Muscle layer of duodenum (tissue), 2 donors: ENCODE measurements around the gene ZNF425.

Source experiments
- H3K27ac ChIP-seq: one replicate; pipeline ENCODE4 v1.7.0; 2013; ENCODE audit warnings: mild to moderate bottlenecking, low read length
- H3K27me3 ChIP-seq: one replicate; pipeline ENCODE4 v1.7.0; 2013; ENCODE audit warnings: low read depth, mild to moderate bottlenecking, control low read depth, low read length
- H3K36me3 ChIP-seq, 2 donors: one replicate each; pipeline ENCODE4 v1.7.0; 2013; ENCODE audit warnings: low read length in 2 of 2, control low read depth in 1 of 2, mild to moderate bottlenecking in 1 of 2; ENCODE audit not compliant: insufficient read depth in 2 of 2, control insufficient read depth in 1 of 2
- H3K4me1 ChIP-seq, 2 donors: one replicate each; pipeline ENCODE4 v1.7.0; 2013; ENCODE audit warnings: low read length in 2 of 2, mild to moderate bottlenecking in 2 of 2, control low read depth in 1 of 2, moderate library complexity in 1 of 2; ENCODE audit not compliant: insufficient read depth in 2 of 2, control insufficient read depth in 1 of 2
- H3K4me3 ChIP-seq, 2 donors: one replicate each; pipeline ENCODE4 v1.7.0; 2013; ENCODE audit warnings: low read length in 2 of 2, low read depth in 1 of 2, mild to moderate bottlenecking in 1 of 2
- H3K9me3 ChIP-seq, 2 donors: one replicate each; pipeline ENCODE4 v1.7.0; 2013; ENCODE audit warnings: low read length in 2 of 2, control low read depth in 1 of 2, mild to moderate bottlenecking in 1 of 2; ENCODE audit not compliant: control insufficient read depth in 1 of 2
- donor health status: healthy.

Gene ZNF425

DNA sequence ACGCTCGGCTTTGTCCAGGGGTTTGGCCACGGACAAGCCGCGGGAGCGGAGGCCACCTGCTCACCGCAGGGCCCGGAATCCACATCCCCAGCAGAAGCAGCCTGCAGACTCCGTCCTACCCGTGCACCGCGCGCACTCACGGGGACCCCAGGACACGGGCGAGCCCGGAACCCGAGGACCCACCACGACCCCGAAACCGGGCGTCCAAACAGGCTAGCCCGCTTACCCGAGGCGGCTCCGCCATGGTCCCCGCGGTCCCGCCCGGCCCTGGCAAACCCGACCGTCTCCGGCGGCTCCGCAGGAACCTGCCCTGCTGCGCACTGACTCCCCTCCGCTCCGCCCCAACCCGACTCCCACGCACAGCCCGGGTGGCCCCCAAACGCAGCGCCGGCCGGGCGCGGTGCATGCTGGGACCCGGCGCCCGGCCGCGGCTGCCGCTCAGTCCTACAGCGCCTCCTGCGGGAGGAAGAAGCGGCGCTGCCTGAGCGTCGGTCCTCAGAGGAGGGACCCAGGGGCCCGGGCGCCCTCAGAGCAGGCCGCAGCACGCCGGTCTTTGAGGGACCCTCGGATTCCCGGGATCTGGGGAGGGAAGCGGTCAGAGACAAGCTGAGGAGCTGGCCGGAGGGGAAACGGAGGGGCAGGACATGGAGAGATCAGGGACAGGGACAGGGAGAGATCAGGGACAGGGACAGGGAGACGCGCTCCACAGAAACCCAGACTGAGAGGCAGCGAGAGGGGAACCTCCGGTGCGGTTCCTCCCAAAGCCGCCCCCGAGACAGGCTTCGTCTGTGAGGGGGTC lies 35.5 kb downstream of the ZNF425 start, which contains the start of gene ZNF786:
Gene ZNF786 (minus strand): TSS at position 322 of the 799 bp plus-strand sequence. CDS start 78 bp downstream, at position 244.
- peaks cover 0 to 4% of the 10 kb centered on the region in 2 donors for H3K4me1 ChIP-seq
- no peaks in the 10 kb centered on the region for H3K27me3 ChIP-seq
- H3K4me3 ChIP-seq: peak within 1 kb of the TSS; percentile 85 to 86
- H3K9me3 ChIP-seq: no peaks in the 10 kb centered on the region
- peak within 1 kb of the TSS; percentile 94 for H3K27ac ChIP-seq
- no peaks in the 10 kb centered on the region for H3K36me3 ChIP-seq

DNA sequence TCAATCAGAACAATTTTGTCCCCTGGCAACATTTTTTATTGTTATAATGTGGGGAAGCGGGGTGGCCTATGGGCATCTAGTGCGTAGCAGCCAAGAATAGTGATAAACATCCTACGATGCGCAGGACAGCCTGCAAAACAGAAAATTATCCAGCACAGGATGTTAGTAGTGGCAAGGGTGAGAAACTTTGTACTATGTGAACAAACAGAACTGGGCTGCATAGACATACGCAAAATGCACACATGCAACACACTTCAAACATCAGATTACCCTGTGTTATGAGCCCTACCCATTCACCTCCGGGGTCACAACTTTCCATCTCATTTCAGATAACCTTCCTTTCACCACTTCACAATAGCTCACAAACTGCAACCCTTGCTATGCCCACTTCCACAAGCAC lies 38.7 kb downstream of the ZNF425 start:
- no peaks in the 10 kb centered on the region for H3K27me3 ChIP-seq
- no peak overlapping the region for H3K27ac ChIP-seq
- peaks cover 0 to 4% of the 10 kb centered on the region in 2 donors for H3K36me3 ChIP-seq
- H3K9me3 ChIP-seq: no peaks in the 10 kb centered on the region
- H3K4me3 ChIP-seq: no peak overlapping the region
- H3K4me1 ChIP-seq: peaks cover 0 to 4% of the 10 kb centered on the region in 2 donors

DNA sequence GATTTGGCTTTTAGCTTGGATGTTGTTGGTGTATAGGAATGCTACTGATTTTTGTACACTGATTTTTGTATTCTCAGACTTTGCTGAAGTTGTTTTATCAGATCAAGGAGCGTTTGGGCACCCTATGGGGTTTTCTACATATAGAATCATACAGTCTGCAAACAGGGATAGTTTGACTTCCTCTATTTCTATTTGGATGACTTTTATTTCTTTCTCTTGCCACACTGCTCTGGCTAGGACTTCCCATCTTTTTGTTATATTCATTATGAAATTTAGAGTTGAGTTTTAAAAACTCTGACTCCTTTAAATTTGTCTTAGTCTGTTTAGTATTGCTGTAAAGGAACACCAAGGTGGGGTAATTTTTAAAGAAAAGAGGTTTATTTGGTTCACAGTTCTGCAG lies 40.3 kb downstream of the ZNF425 start:
- Histone ChIP-seq H3K27ac (no peak overlapping the region), H3K4me3 (no peak overlapping the region), H3K36me3 (peaks cover 0 to 4% of the 10 kb centered on the region in 2 donors), H3K27me3 (no peaks in the 10 kb centered on the region), H3K4me1 (peaks cover 0 to 4% of the 10 kb centered on the region in 2 donors), H3K9me3 (no peaks in the 10 kb centered on the region)

DNA sequence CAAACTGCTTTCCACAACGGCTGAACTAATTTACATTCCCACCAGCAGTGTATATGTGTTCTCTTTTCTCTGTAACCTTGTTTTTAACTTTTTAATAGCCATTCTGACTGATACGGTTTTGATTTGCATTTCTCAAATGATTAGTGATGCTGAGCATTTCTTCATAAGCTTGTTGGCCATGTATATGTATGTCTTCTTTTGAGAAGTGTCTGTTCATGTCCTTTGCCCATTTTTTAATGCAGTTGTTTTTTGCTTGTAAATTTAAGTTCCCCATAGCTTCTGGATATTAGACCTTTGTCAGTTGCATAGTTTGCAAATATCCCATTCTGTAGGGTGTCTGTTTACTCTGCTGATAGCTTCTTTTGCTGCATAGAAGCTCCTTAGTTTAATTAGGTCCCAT lies 41.7 kb downstream of the ZNF425 start:
- no peak overlapping the region for H3K4me3 ChIP-seq
- no peaks in the 10 kb centered on the region for H3K9me3 ChIP-seq
- H3K36me3 ChIP-seq: peaks cover 0 to 4% of the 10 kb centered on the region in 2 donors
- H3K4me1 ChIP-seq: no peaks in the 10 kb centered on the region
- H3K27ac ChIP-seq: no peak overlapping the region
- no peaks in the 10 kb centered on the region for H3K27me3 ChIP-seq

DNA sequence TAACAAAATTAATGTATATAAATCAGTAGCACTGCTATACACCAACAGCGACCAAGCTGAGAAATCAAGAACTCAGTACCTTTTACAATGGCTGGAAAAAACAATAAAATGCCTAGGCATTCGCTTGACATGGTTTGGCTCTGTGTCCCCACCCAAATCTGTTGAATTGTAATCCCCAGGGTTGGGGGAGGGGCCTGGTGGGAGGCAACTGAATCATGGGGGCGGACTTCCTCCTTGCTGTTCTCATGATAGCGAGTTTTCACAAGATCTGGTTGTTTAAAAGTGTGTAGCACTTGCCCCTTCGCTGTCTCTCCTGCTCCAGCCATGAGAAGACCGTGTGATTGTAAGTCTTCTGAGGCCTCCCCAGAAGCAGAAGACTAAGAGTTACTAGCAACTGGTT lies 44.2 kb downstream of the ZNF425 start:
- Histone ChIP-seq H3K4me1 (no peaks in the 10 kb centered on the region), H3K36me3 (peaks cover 1 to 13% of the 10 kb centered on the region in 2 donors), H3K27me3 (no peaks in the 10 kb centered on the region), H3K4me3 (no peak overlapping the region), H3K27ac (no peak overlapping the region), H3K9me3 (no peaks in the 10 kb centered on the region)

DNA sequence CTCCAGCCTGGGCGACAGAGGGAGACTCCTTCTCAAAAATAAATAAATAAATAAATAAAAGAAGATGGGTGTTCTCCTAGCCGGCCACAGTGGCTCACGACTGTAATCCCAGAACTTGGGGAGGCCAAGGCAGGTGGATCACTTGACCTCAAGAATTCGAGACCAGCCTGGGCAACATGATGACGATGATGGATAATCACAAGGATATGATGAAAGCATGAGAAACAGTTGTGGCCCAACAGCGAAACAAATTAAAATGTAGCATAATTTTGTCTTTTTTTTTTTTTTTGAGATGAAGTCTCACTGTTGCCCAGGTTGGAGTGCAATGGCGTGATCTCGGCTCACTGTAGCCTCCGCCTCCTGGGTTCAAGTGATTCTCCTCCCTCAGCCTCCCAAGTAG lies 48.5 kb downstream of the ZNF425 start:
- H3K4me3 ChIP-seq: no peak overlapping the region
- H3K9me3 ChIP-seq: no peaks in the 10 kb centered on the region
- H3K27me3 ChIP-seq: no peaks in the 10 kb centered on the region
- H3K4me1 ChIP-seq: no peaks in the 10 kb centered on the region
- no peak overlapping the region for H3K27ac ChIP-seq
- H3K36me3 ChIP-seq: peaks cover 3 to 17% of the 10 kb centered on the region in 2 donors

DNA sequence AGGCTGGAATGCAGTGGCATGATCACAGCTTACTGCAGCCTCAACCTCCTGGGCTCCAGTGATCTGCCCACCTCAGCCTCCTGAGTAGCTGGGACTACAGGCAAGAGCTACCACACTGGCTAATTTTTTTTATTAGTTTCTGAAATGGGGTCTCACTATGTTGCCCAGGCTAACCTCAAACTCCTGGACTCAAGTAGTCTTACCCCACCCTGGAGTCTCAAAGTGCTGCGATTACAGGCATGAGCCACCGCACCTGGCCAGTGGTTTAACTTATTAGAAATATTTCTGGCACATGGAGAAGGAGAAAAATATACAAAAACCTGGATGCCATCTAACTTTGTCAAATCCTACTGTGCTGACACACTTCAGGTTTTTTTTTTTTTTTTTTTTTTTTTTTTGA lies 50.8 kb downstream of the ZNF425 start:
- no peak overlapping the region for H3K4me3 ChIP-seq
- no peak overlapping the region for H3K27ac ChIP-seq
- peaks cover 11 to 39% of the 10 kb centered on the region in 2 donors for H3K36me3 ChIP-seq
- no peaks in the 10 kb centered on the region for H3K9me3 ChIP-seq
- H3K27me3 ChIP-seq: no peaks in the 10 kb centered on the region
- H3K4me1 ChIP-seq: no peaks in the 10 kb centered on the region

DNA sequence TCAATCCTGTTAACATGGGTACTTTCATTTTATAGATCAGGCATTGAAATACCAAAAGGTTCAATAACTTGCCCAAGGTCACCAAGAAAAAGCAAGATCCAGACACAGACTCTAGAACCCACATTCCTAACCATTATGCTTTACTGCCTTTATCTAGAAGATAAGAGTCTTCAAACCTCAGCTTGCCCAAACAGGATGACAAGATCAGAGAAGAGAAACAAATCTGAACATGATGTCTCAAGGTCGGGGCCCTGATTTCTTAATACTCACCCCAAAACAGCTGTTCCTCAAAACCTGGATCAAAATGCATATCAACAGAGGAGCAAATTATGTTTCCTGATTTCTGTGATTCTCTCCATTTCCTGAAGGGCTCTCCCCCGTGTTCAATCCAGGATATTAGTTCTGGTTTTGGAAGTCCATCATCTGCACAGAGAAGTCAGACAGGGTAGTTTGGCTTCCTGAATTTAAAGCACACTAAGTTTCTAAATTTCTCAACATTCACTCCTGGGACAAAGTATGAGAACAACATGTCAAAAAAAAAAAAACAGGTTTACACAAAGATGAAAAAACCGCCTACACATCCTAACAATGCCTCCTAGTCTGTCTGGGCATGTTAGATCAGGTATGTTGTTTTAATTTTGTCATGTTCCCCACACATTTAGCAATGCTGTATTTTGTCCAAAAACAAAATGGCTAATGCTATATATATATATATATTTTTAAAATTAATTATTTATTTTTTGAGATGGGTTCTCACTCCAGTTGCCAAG lies 51.8 kb downstream of the ZNF425 start:
- Histone ChIP-seq H3K27me3 (no peaks in the 10 kb centered on the region), H3K36me3 (peaks cover 15 to 43% of the 10 kb centered on the region in 2 donors), H3K4me3 (no peak overlapping the region), H3K4me1 (no peaks in the 10 kb centered on the region), H3K27ac (no peak overlapping the region), H3K9me3 (no peaks in the 10 kb centered on the region)

DNA sequence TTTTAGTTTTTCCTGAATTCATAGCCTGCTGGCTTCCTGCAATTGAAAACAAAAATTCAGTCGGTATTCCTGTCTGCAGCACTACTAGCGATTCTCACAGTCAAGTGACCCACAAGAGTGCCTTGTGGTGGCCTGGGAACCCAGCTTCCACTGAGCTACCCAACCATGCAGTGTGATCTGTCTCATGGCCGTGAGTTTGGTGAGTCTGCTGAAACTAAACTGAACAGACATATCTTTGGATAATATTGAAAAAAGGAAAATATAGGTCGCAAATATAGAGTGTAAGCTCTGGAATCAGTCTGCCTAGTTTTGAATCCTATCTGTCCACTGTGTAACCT lies 53.7 kb downstream of the ZNF425 start:
- Histone ChIP-seq H3K4me3 (no peak overlapping the region), H3K27ac (no peak overlapping the region), H3K36me3 (peaks cover 15 to 42% of the 10 kb centered on the region in 2 donors), H3K9me3 (no peaks in the 10 kb centered on the region), H3K27me3 (no peaks in the 10 kb centered on the region), H3K4me1 (no peaks in the 10 kb centered on the region)

DNA sequence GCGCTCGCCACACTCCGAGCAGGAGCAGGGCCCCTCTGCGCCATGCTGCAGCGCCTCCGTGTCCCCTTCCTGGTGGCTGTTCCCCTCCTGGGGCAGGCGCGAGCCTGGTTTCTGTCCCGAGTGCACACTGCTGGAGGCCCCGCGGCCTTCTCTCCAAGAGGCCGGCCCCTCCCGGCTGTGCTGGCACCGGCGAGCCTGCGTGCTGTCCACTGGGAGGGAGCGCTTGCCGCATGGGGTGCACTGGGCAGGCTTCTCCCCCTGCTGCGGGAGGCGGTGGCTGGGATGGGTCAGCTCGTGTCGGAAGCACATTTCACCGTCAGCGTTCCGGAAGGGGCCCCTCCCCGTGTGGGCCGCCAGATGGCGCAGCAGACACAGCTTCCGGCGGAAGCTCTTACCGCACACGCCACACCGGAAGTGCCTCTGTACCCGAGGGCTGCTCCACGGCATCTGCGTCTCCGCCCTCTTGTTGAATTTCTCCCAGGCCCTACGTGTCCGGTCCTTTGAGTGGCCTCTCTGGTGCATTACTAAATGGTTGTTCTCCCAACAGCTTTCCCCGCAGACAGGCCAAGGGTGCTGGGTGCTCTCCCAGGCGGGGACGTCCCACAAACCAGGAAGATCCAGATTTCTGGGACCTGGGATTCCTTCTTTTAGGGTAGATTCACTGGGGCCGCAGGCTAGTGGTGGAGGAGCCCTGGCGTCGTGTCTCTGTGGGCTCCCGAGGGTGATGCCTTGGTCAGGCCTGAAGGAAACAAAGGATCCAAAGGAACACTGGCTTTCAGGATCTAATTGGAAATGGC lies 54.3 kb downstream of the ZNF425 start:
- H3K4me3 ChIP-seq: no peak overlapping the region
- no peaks in the 10 kb centered on the region for H3K27me3 ChIP-seq

DNA sequence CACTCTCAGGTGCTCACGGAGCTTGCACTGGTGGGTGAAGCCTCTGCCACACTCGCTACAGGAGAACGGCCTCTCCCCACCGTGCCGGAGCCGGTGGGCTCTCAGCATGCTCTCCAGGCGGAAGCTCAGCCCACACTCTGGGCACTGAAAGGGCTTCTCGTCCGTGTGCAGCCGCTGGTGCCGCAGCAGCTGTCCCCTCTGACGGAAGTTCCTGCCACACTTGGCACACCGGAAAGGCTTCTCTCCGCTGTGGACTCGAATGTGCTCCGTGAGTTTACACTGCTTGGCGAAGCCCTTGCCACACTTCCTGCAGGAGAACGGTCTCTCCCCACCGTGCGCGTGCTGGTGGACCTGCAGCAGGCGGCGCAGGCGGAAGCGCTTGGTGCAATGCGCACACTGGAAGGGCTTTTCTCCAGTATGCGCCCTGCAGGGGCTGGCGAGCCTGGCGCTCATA lies 54.9 kb downstream of the ZNF425 start:
- no peaks in the 10 kb centered on the region for H3K9me3 ChIP-seq
- no peaks in the 10 kb centered on the region for H3K27me3 ChIP-seq
- H3K36me3 ChIP-seq: peaks cover 12 to 33% of the 10 kb centered on the region in 2 donors
- H3K27ac ChIP-seq: no peak overlapping the region
- H3K4me1 ChIP-seq: no peaks in the 10 kb centered on the region
- H3K4me3 ChIP-seq: no peak overlapping the region

More for the DNA sequence above, 54.3 kb downstream of the ZNF425 start:
- H3K4me1 ChIP-seq: no peaks in the 10 kb centered on the region
- H3K9me3 ChIP-seq: no peaks in the 10 kb centered on the region
- peaks cover 13 to 38% of the 10 kb centered on the region in 2 donors for H3K36me3 ChIP-seq
- no peak overlapping the region for H3K27ac ChIP-seq
